AG04450 (cell line): ENCODE measurements around the gene MLC1. TPM values are rescaled to one million over a fixed set of nuclear protein-coding genes. Genes with fewer than 3 reads are reported as not detected.

Experiments
- CTCF ChIA-PET: fragments of 300-600, 350-600 bp; formaldehyde crosslinking; extraction: SDS; loops from one replicate; lab custom pipeline; 2022; ENCODE audit warnings: antibody characterized with exemption, inconsistent platforms; lab: Charles Lee
- POLR2A ChIA-PET: fragments of 350-600 bp; formaldehyde crosslinking; extraction: SDS; loops from one replicate; lab custom pipeline; 2021; ENCODE audit warnings: antibody characterized with exemption, inconsistent platforms; lab: Yijun Ruan, JAX
- DNase-seq: peaks from one replicate; pipeline ENCODE4 v3.0.0-alpha.2; 2011; ENCODE audit warnings: low read depth, low spot score
- H3K27ac ChIP-seq: one replicate; pipeline ENCODE4 v1.5.1; 2012; ENCODE audit warnings: low read depth, low read length, control low read depth
- H3K27me3 ChIP-seq: one replicate; pipeline ENCODE4 v1.6.0; 2012; ENCODE audit warnings: low read length; ENCODE audit not compliant: control insufficient read depth, insufficient read depth
- H3K4me3 ChIP-seq: 2 replicates; pipeline ENCODE4 v1.5.1; 2011; ENCODE audit warnings: mild to moderate bottlenecking, low read depth, low read length, control low read depth
- H3K9me3 ChIP-seq: 2 replicates; pipeline ENCODE4 v1.5.1; 2012; ENCODE audit warnings: low read length; ENCODE audit not compliant: control insufficient read depth, insufficient read depth
- CTCF ChIP-seq: IDR thresholded peaks from 2 replicates; pipeline ENCODE4 v1.5.1; 2011; ENCODE audit warnings: low read depth, low read length, control low read depth, inconsistent platforms
- polyA plus RNA-seq: library from polyadenylated mRNA; depleted of rRNA; stranded (reverse); fragments of >200 nt; gene quantifications from 2 replicates; pipeline ENCODE4 v1.2.3, GENCODE V29; 2011

MLC1 gene
- polyA plus RNA-seq, 1 experiment = 0.27 TPM

GRCh38 chr22:50080077-50080465 lies 5.2 kb downstream of the MLC1 start:
- no peak for TF ChIP-seq CTCF
- DNase-seq = no peak
- no peak overlapping the region for H3K27ac ChIP-seq
- no peak overlapping the region for H3K4me3 ChIP-seq
- H3K27me3 ChIP-seq = peaks cover 9% of the 10 kb centered on the region
- POLR2A ChIA-PET = no interaction called here
- CTCF ChIA-PET = no interaction called here
- H3K9me3 ChIP-seq = no peaks in the 10 kb centered on the region; the same call in 1 of the 2 replicates

GRCh38 chr22:50078761-50079160 lies 6.5 kb downstream of the MLC1 start:
- H3K27me3 ChIP-seq = peaks cover 6% of the 10 kb centered on the region
- H3K4me3 ChIP-seq = no peak overlapping the region
- POLR2A ChIA-PET = interaction anchor here (0.7 kb wide), 1 partner anchor 141 kb away, joined by 12 read pairs; no protein-coding TSS in a partner anchor
- H3K27ac ChIP-seq = no peak overlapping the region
- TF ChIP-seq CTCF = no peak
- DNase-seq = no peak
- H3K9me3 ChIP-seq = no peaks in the 10 kb centered on the region; the same call in 1 of the 2 replicates
- CTCF ChIA-PET = interaction anchor here (0.7 kb wide), 1 partner anchor 224 kb away, joined by 6 read pairs; no protein-coding TSS in a partner anchor

GRCh38 chr22:50078246-50078645 lies 7.0 kb downstream of the MLC1 start:
- POLR2A ChIA-PET = no interaction called here
- Histone ChIP-seq H3K27ac (no peak overlapping the region), H3K9me3 (no peaks in the 10 kb centered on the region; the same call in 1 of the 2 replicates), H3K4me3 (no peak overlapping the region), H3K27me3 (peaks cover 6% of the 10 kb centered on the region)
- CTCF ChIA-PET = no interaction called here
- TF ChIP-seq CTCF = no peak
- DNase-seq = no peak

- H3K27ac ChIP-seq = no peak overlapping the region
- ChIA-PET POLR2A (no interaction called here), CTCF (no interaction called here)
- peaks cover 3% of the 10 kb centered on the region for H3K27me3 ChIP-seq
- no peak overlapping the region for H3K4me3 ChIP-seq
- no peak for DNase-seq
- no peak for TF ChIP-seq CTCF
- H3K9me3 ChIP-seq = no peaks in the 10 kb centered on the region; the same call in 1 of the 2 replicates
Measured at GRCh38 chr22:50076646-50077535, 8.3 kb downstream of the MLC1 start.
